Mesenchymal stem cell (in vitro differentiated cells and primary cell): ENCODE data around the gene CCNL1.
"Not testable (repeated sequence)": the region's sequence is repeated elsewhere in the genome, so short reads cannot be mapped to it uniquely, and the experiment has no call there.

Experiments
- DNase-seq: peaks from one replicate; pipeline ENCODE4 v3.0.0-alpha.2; 2013
- H2AFZ ChIP-seq: one replicate; pipeline ENCODE4 v1.6.1; 2013; ENCODE audit warnings: low read depth, mild to moderate bottlenecking, control low read depth, inconsistent platforms, low read length, moderate library complexity
- H2AK5ac ChIP-seq: 2 replicates; pipeline ENCODE4 v1.6.1; 2013; ENCODE audit warnings: low read length, moderate library complexity, mild to moderate bottlenecking, inconsistent platforms; ENCODE audit not compliant: severe bottlenecking
- H2BK120ac ChIP-seq: one replicate; pipeline ENCODE4 v1.6.1; 2013; ENCODE audit warnings: low read depth, mild to moderate bottlenecking, inconsistent platforms, low read length, moderate library complexity
- H2BK12ac ChIP-seq, 2 experiments: one replicate each; pipeline ENCODE4 v1.6.1; 2013; ENCODE audit warnings: inconsistent platforms in 2 of 2, low read length in 2 of 2, mild to moderate bottlenecking in 2 of 2, moderate library complexity in 2 of 2, control low read depth in 1 of 2
- H2BK15ac ChIP-seq: one replicate; pipeline ENCODE4 v1.6.1; 2013; ENCODE audit warnings: mild to moderate bottlenecking, low read depth, inconsistent platforms; ENCODE audit not compliant: poor library complexity, severe bottlenecking
- H2BK5ac ChIP-seq: 2 replicates; pipeline ENCODE4 v1.6.1; 2013; ENCODE audit warnings: low read depth, mild to moderate bottlenecking, low read length, control low read depth, inconsistent platforms; ENCODE audit not compliant: poor library complexity, severe bottlenecking
- H3K14ac ChIP-seq, 2 experiments: one replicate each; pipeline ENCODE4 v1.6.1; 2013; ENCODE audit warnings: inconsistent platforms in 2 of 2, low read length in 2 of 2, control low read depth in 1 of 2, mild to moderate bottlenecking in 1 of 2, moderate library complexity in 1 of 2
- H3K18ac ChIP-seq, 2 experiments: one replicate each; pipeline ENCODE4 v1.6.1; 2013; ENCODE audit warnings: inconsistent platforms in 2 of 2, low read length in 2 of 2, control low read depth in 1 of 2, low read depth in 1 of 2, mild to moderate bottlenecking in 1 of 2
- H3K23ac ChIP-seq, 2 experiments: one replicate each; pipeline ENCODE4 v1.6.1; 2013; ENCODE audit warnings: inconsistent platforms in 2 of 2, low read length in 2 of 2, mild to moderate bottlenecking in 2 of 2, moderate library complexity in 2 of 2, control low read depth in 1 of 2
- H3K27ac ChIP-seq: 2 replicates; pipeline ENCODE4 v1.5.1; 2013; ENCODE audit warnings: mild to moderate bottlenecking, moderate library complexity, low read length, control low read depth, inconsistent platforms; ENCODE audit not compliant: poor library complexity, severe bottlenecking
- H3K27me3 ChIP-seq, 2 experiments: 2 replicates each; pipeline versions ENCODE4 v1.6.1 to v1.7.0; 2013; ENCODE audit warnings: low read length in 2 of 2, mild to moderate bottlenecking in 2 of 2, moderate library complexity in 2 of 2, control low read depth in 1 of 2, inconsistent platforms in 1 of 2; ENCODE audit not compliant: control insufficient read depth in 1 of 2, insufficient read depth in 1 of 2
- H3K36me3 ChIP-seq, 2 experiments: 2 replicates each; pipeline versions ENCODE4 v1.6.1 to v1.7.0; 2013; ENCODE audit warnings: low read length in 2 of 2, control low read depth in 1 of 2, inconsistent platforms in 1 of 2, low read depth in 1 of 2, mild to moderate bottlenecking in 1 of 2; ENCODE audit not compliant: insufficient read depth in 2 of 2, control insufficient read depth in 1 of 2
- H3K4ac ChIP-seq, 2 experiments: one replicate each; pipeline ENCODE4 v1.6.1; 2013; ENCODE audit warnings: inconsistent platforms in 2 of 2, low read length in 2 of 2, mild to moderate bottlenecking in 2 of 2, moderate library complexity in 2 of 2, control low read depth in 1 of 2, low read depth in 1 of 2
- H3K4me1 ChIP-seq: 2 replicates; pipeline ENCODE4 v1.6.1; 2013; ENCODE audit warnings: low read depth, low read length, control low read depth; ENCODE audit not compliant: control insufficient read depth, insufficient read depth
- H3K4me2 ChIP-seq: 2 replicates; pipeline ENCODE4 v1.6.1; 2013; ENCODE audit warnings: low read length, mild to moderate bottlenecking, inconsistent platforms; ENCODE audit not compliant: poor library complexity, severe bottlenecking
- H3K4me3 ChIP-seq, 2 experiments: 2 replicates each; pipeline versions ENCODE4 v1.5.1 to v1.7.0; 2013; ENCODE audit warnings: low read length in 2 of 2, mild to moderate bottlenecking in 2 of 2, control low read depth in 1 of 2, low read depth in 1 of 2; ENCODE audit not compliant: insufficient read depth in 1 of 2
- H3K79me1 ChIP-seq: replicated peaks from 2 replicates; pipeline ENCODE4 v1.6.1; 2013; ENCODE audit warnings: mild to moderate bottlenecking, control low read depth, low read length, inconsistent platforms; ENCODE audit not compliant: poor library complexity, severe bottlenecking
- H3K9ac ChIP-seq: 2 replicates; pipeline ENCODE4 v1.7.0; 2013; ENCODE audit warnings: mild to moderate bottlenecking, low read length, moderate library complexity
- H3K9me3 ChIP-seq: 2 replicates; pipeline ENCODE4 v1.7.0; 2013; ENCODE audit warnings: mild to moderate bottlenecking, low read length; ENCODE audit not compliant: control insufficient read depth
- H4K8ac ChIP-seq: one replicate; pipeline ENCODE4 v1.6.1; 2013; ENCODE audit warnings: inconsistent platforms, mild to moderate bottlenecking, low read length, moderate library complexity
- H4K91ac ChIP-seq: one replicate; pipeline ENCODE4 v1.6.1; 2013; ENCODE audit warnings: mild to moderate bottlenecking, low read length, inconsistent platforms
- WGBS: methylation state at CpG from one replicate; pipeline ENCODE4 v1.1.7; 2013; ENCODE audit warnings: mixed read lengths; 5-methylcytosine and 5-hydroxymethylcytosine counted together

The CCNL1 gene

GRCh38 chr3:157199841-157200240 is 39.9 kb upstream of the CCNL1 start:
- Histone ChIP-seq H3K4me1 (no peaks in the 10 kb centered on the region), H3K9ac (peak overlapping the region; percentile 20), H3K27me3 (no peaks in the 10 kb centered on the region), H3K27ac (no peak overlapping the region), H2AK5ac (no peak overlapping the region), H3K4me2 (no peak overlapping the region), H3K79me1 (no peaks in the 10 kb centered on the region), H3K23ac (no peak overlapping the region), H2BK12ac (no peak overlapping the region), H2BK15ac (no peak overlapping the region), H4K8ac (no peak overlapping the region), H3K4me3 (no peak overlapping the region), H2BK5ac (no peak overlapping the region), H3K4ac (no peak overlapping the region), H2BK120ac (no peak overlapping the region), H2AFZ (no peak overlapping the region), H3K14ac (no peak overlapping the region), H4K91ac (no peak overlapping the region), H3K9me3 (peaks cover 2% of the 10 kb centered on the region), H3K18ac (no peak overlapping the region), H3K36me3 (no peaks in the 10 kb centered on the region)
- no peak for DNase-seq
- WGBS = 69% methylated on average over 3 of the region's 3 CpGs

DNA sequence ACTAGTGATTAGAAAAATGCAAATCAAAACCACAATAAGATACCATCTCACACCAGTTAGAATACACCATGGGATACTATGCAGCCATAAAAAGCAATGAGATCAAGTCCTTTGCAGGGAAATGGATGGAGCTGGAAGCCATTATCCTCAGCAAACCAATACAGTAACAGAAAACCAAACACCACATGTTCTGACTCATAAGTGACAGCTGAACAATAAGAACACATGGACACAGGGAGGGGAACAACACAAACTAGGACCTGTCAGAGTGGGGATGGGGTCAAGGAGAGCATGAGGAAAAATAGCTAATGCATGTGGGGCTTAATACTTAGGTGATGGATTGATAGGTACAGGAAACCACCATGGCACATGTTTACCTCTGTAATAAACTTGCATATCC is 36.0 kb upstream of the CCNL1 start:
- H3K14ac ChIP-seq = no peak overlapping the region
- H2BK5ac ChIP-seq = no peak overlapping the region
- H3K4me2 ChIP-seq = no peak overlapping the region
- H3K4me3 ChIP-seq = no peak overlapping the region
- H3K79me1 ChIP-seq = no peaks in the 10 kb centered on the region
- no peak overlapping the region for H2AK5ac ChIP-seq
- no peak overlapping the region for H2BK120ac ChIP-seq
- no peak overlapping the region for H3K18ac ChIP-seq
- H4K8ac ChIP-seq = no peak overlapping the region
- no peak for DNase-seq
- H2BK12ac ChIP-seq = no peak overlapping the region
- no peak overlapping the region for H2BK15ac ChIP-seq
- H3K9me3 ChIP-seq = peaks cover 2% of the 10 kb centered on the region
- H3K36me3 ChIP-seq = no peaks in the 10 kb centered on the region
- no peak overlapping the region for H4K91ac ChIP-seq
- no peaks in the 10 kb centered on the region for H3K27me3 ChIP-seq
- no peak overlapping the region for H2AFZ ChIP-seq
- H3K27ac ChIP-seq = no peak overlapping the region
- H3K4me1 ChIP-seq = no peaks in the 10 kb centered on the region
- H3K23ac ChIP-seq = no peak overlapping the region
- no peak overlapping the region for H3K4ac ChIP-seq
- H3K9ac ChIP-seq = no peak overlapping the region

GRCh38 chr3:157191149-157191548 is 31.2 kb upstream of the CCNL1 start:
- H3K79me1 ChIP-seq, H4K91ac ChIP-seq, H2BK12ac ChIP-seq, H2BK15ac ChIP-seq, H2BK120ac ChIP-seq, H3K27me3 ChIP-seq, H3K27ac ChIP-seq, H2AFZ ChIP-seq, H3K36me3 ChIP-seq, H3K23ac ChIP-seq, H3K4me1 ChIP-seq, H4K8ac ChIP-seq, DNase-seq, H2AK5ac ChIP-seq, H3K14ac ChIP-seq, H2BK5ac ChIP-seq, H3K4me2 ChIP-seq, H3K9ac ChIP-seq, H3K4ac ChIP-seq, H3K18ac ChIP-seq, H3K4me3 ChIP-seq: not testable (repeated sequence)
- WGBS = 100% methylated on average over 2 of the region's 5 CpGs
- H3K9me3 ChIP-seq = peaks cover 25% of the 10 kb centered on the region

DNA sequence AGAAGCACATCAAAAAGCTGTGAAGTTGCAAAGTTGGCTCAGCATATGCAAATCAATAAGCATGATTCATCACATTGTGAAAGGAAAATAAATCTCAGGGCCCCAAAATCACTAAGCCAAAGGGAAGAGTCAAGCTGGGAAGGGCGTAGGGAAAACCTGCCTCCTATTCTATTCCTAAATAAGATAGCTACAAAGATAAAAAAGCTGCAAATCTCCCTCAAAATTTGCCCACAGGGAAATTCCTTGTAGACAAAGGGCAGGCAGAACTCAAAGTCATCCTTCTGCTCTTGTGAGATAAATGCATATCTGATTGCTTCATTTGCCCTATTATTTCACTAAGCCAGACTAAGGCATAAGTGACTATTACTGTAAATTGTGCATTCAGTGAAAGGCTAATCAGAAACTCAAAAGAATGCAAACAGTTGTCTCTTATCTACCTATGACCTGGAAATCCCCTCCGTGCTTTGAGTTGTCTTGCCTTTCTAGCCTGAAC is 30.5 kb upstream of the CCNL1 start:
- H4K8ac ChIP-seq = no peak overlapping the region
- no peak overlapping the region for H2AFZ ChIP-seq
- WGBS = 92% methylated on average over 1 of the region's 2 CpGs
- H3K27me3 ChIP-seq = no peaks in the 10 kb centered on the region
- no peak overlapping the region for H3K23ac ChIP-seq
- no peak overlapping the region for H2AK5ac ChIP-seq
- peaks cover 22% of the 10 kb centered on the region for H3K9me3 ChIP-seq
- no peak overlapping the region for H2BK5ac ChIP-seq
- no peak overlapping the region for H2BK12ac ChIP-seq
- no peak for DNase-seq
- no peak overlapping the region for H3K4me2 ChIP-seq
- H4K91ac ChIP-seq = no peak overlapping the region
- no peak overlapping the region for H2BK15ac ChIP-seq
- H3K18ac ChIP-seq = no peak overlapping the region
- H3K36me3 ChIP-seq = peaks cover 10 to 14% of the 10 kb centered on the region in 2 experiments
- H3K14ac ChIP-seq = no peak overlapping the region
- H3K79me1 ChIP-seq = no peaks in the 10 kb centered on the region
- H3K9ac ChIP-seq = no peak overlapping the region
- H2BK120ac ChIP-seq = no peak overlapping the region
- no peaks in the 10 kb centered on the region for H3K4me1 ChIP-seq
- no peak overlapping the region for H3K27ac ChIP-seq
- no peak overlapping the region for H3K4me3 ChIP-seq
- no peak overlapping the region for H3K4ac ChIP-seq
